Pancreas (tissue), 10 donors: ENCODE data around the gene ARID5B. TPM values are rescaled to one million over a fixed set of nuclear protein-coding genes. Genes with fewer than 3 reads are reported as not detected.

Experiments
- ATAC-seq, 4 donors: fragments of 200-7000 bp; cut with Tn5 transposase; one replicate each; pipeline versions ENCODE4 v1.8.0 to v1.9.1; 2020; ENCODE audit warnings: mild to moderate bottlenecking in 4 of 4, moderate library complexity in 4 of 4
- DNase-seq, 6 donors: peaks; one replicate each; pipeline ENCODE4 v3.0.0-alpha.2; 2020
- FAIRE-seq: peaks from 2 replicates; lab custom pipeline; 2012; peaks lifted over from hg19 to GRCh38; lab: Jason Lieb, UNC
- H3K27ac ChIP-seq, 4 donors: fragments of 200-600 bp; sonication (generic); 1 replicate in 3 of 4; 2 replicates in 1 of 4; pipeline versions ENCODE4 v1.5.0 to v1.8.0; 2020
- H3K27me3 ChIP-seq, 4 donors: fragments of 200-600 bp; one replicate each; pipeline ENCODE4 v1.8.0; 2021
- H3K36me3 ChIP-seq, 3 donors: fragments of 200-600 bp; sonication (generic) in 1 of 3; one replicate each; pipeline versions ENCODE4 v1.5.0 to v1.8.0; 2020 to 2021
- H3K4me1 ChIP-seq, 3 donors: fragments of 200-600 bp; one replicate each; pipeline ENCODE4 v1.8.0; 2021
- H3K4me3 ChIP-seq, 4 donors: fragments of 200-600 bp; sonication (generic) in 2 of 4; one replicate each; pipeline versions ENCODE4 v1.5.0 to v1.8.0; 2020 to 2021
- H3K9me3 ChIP-seq, 4 donors: fragments of 200-600 bp; one replicate each; pipeline ENCODE4 v1.8.0; 2021
- CTCF ChIP-seq, 4 donors: fragments of 200-600 bp; sonication (generic) in 3 of 4; IDR thresholded peaks; one replicate each; pipeline versions ENCODE4 v1.5.0 to v1.8.0; 2021; ENCODE audit warnings: antibody characterized with exemption in 4 of 4
- WGBS, 2 donors: extraction: QIAGEN DNeasy Blood & Tissue Kit; methylation state at CpG; one replicate each; pipeline ENCODE4 v1.1.7; 2013; 5-methylcytosine and 5-hydroxymethylcytosine counted together
- intact Hi-C, 3 donors: fragments of 100-400 bp; cut with DNase I; formaldehyde crosslinking; loops; one replicate each; pipeline versions ENCODE4 v1.11.1 to v1.14.2; 2022
- polyA plus RNA-seq, 2 donors: library from polyadenylated mRNA; stranded (reverse); fragments of 200-250 nt; gene quantifications; one replicate each; pipeline ENCODE4 v1.2.3, GENCODE V29; 2013
- total RNA-seq, 6 donors: library from RNA; stranded (reverse); fragmentation: NEBNext Ultra II Directional in 4 of 6; extraction: Animal tissue kit (Norgen Biotek cat#: 25700) in 4 of 6; gene quantifications; one replicate each; pipeline versions ENCODE4 v1.2.1 to v1.2.4, GENCODE V29; 2021 to 2023
- donor health status: healthy with polysubstance abuse.
- donor health status: DM: no; HTN: no; CAD: no; lungs with moderate emphysema.
- donor health status: DM: no; HTN: no; CAD: no.
- donor health status: control.
- donor health status: control.
- donor health status: Bipolar disorder and iron deficiency.
- donor health status: DM: yes; HTN: yes; CAD: no.
- donor health status: DM: no; HTN: no; CAD: no.
- donor health status: DM: no; HTN: no; CAD: no.
- donor health status: DM: yes; HTN: yes; CAD: no.

Gene ARID5B
- total and polyA plus RNA-seq, 8 donors: 2.6 to 13.0 (median 5.0) TPM

- FAIRE-seq: no peak
- DNase-seq: no peak
- H3K27ac ChIP-seq: peak overlapping the region in 2 of 4 donors; percentile 6 to 33
- no peaks in the 10 kb centered on the region for H3K36me3 ChIP-seq
- H3K4me1 ChIP-seq: peaks cover 0 to 7% (median 6%) of the 10 kb centered on the region in 3 donors
- ATAC-seq: peak in 1 of 4 donors; percentile 11
- WGBS, 2 donors: 70 to 79% methylated on average over 4 of the region's 4 CpGs
- TF ChIP-seq CTCF (IDR thresholded peaks at IDR 0.05): no peak
- no peaks in the 10 kb centered on the region for H3K9me3 ChIP-seq
- intact Hi-C loops: no loop called here
- H3K4me3 ChIP-seq: no peak overlapping the region
- no peaks in the 10 kb centered on the region for H3K27me3 ChIP-seq
These were observed 145.2 kb downstream of the ARID5B start for GRCh38 chr10:62046522-62047227.

- no peaks in the 10 kb centered on the region for H3K36me3 ChIP-seq
- intact Hi-C loops: no loop called here
- H3K4me3 ChIP-seq: no peak overlapping the region
- ATAC-seq: no peak
- no peak for TF ChIP-seq CTCF (IDR thresholded peaks at IDR 0.05)
- no peak for FAIRE-seq
- no peaks in the 10 kb centered on the region for H3K9me3 ChIP-seq
- no peaks in the 10 kb centered on the region for H3K27me3 ChIP-seq
- H3K4me1 ChIP-seq: peaks cover 0 to 7% (median 6%) of the 10 kb centered on the region in 3 donors
- no peak overlapping the region for H3K27ac ChIP-seq
- WGBS, 2 donors: 83 to 87% methylated on average over 3 of the region's 3 CpGs
- no peak for DNase-seq
These were observed 145.9 kb downstream of the ARID5B start for GRCh38 chr10:62047228-62047892.

- Histone ChIP-seq H3K27ac (peak overlapping the region in 2 of 4 donors; percentile 69 to 73), H3K4me1 (peaks cover 0 to 7% (median 6%) of the 10 kb centered on the region in 3 donors), H3K27me3 (no peaks in the 10 kb centered on the region), H3K9me3 (no peaks in the 10 kb centered on the region), H3K36me3 (peaks cover 0 to 1% (median 0%) of the 10 kb centered on the region in 3 donors), H3K4me3 (no peak overlapping the region)
- no peak for TF ChIP-seq CTCF (IDR thresholded peaks at IDR 0.05)
- no peak for FAIRE-seq
- intact Hi-C loops: no loop called here
- WGBS, 2 donors: 83 to 95% methylated on average over 2 of the region's 2 CpGs
- peak in 2 of 4 donors; percentile 1 to 2 for ATAC-seq
- no peak for DNase-seq
These were observed 146.5 kb downstream of the ARID5B start for GRCh38 chr10:62047960-62048383.

- FAIRE-seq (no peak), ATAC-seq (no peak), DNase-seq (no peak)
- H3K27me3 ChIP-seq: no peaks in the 10 kb centered on the region
- no peaks in the 10 kb centered on the region for H3K9me3 ChIP-seq
- peak overlapping the region in 3 of 4 donors; percentile 34 to 73 (median 69) for H3K27ac ChIP-seq
- H3K4me1 ChIP-seq: peaks cover 0 to 7% (median 6%) of the 10 kb centered on the region in 3 donors
- H3K4me3 ChIP-seq: no peak overlapping the region
- no peak for TF ChIP-seq CTCF (IDR thresholded peaks at IDR 0.05)
- H3K36me3 ChIP-seq: peaks cover 0 to 6% (median 0%) of the 10 kb centered on the region in 3 donors
- 87 to 89% methylated on average over 5 of the region's 5 CpGs for WGBS, 2 donors
- intact Hi-C loops: no loop called here
These were observed 147.0 kb downstream of the ARID5B start for GRCh38 chr10:62048470-62048869.
